ENCODE data around the gene ZNF638. TPM values are rescaled to one million over a fixed set of nuclear protein-coding genes. Genes with fewer than 3 reads are reported as not detected.
"Not testable (repeated sequence)": the region's sequence is repeated elsewhere in the genome, so short reads cannot be mapped to it uniquely, and the experiment has no call there.

The ZNF638 gene
- total and polyA plus RNA-seq, 2 donors: 149 to 210 TPM

DNA sequence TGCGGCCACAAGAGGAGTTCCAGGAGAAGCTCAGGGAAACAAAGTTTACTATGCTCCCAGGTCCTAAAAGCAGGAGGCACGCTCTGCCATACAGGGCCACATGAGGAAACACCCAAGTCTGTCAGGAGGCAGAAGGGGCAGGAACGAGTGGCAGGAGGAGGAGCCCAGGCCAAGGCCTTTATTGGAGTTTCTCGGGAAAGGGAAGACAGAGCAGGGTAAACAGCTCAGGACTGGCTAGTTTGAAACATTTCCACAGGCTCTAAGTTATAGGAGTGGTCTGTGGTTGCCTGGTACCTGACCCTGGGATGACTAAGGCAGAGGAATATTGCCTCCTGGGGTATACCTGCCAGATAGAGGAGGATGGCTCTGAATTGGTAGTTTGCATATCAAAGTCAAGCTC, 3.7 kb upstream of the ZNF638 start:
- WGBS: 83% methylated on average over 4 of the region's 4 CpGs
- Histone ChIP-seq H3K36me3 (ENCODE audit: control insufficient read depth in 2 of 2, insufficient read depth in 2 of 2, low read length in 1 of 2) (no peaks in the 10 kb centered on the region), H3K9me3 (ENCODE audit: control insufficient read depth in 2 of 2, insufficient read depth in 1 of 2, low read length in 1 of 2) (peaks cover 0 to 4% of the 10 kb centered on the region in 2 donors), H3K4me1 (ENCODE audit: control insufficient read depth in 2 of 2, insufficient read depth in 2 of 2, low read length in 2 of 2) (peaks cover 0 to 3% of the 10 kb centered on the region in 2 donors), H3K27ac (ENCODE audit: low read depth in 1 of 2, low read length in 1 of 2) (no peak overlapping the region), H3K27me3 (ENCODE audit: control insufficient read depth in 2 of 2, insufficient read depth in 1 of 2, low read length in 1 of 2) (no peaks in the 10 kb centered on the region), H3K4me3 (ENCODE audit: low read length in 2 of 2) (no peak overlapping the region)
- DNase-seq (ENCODE audit: low read depth in 6 of 9, low spot score in 9 of 9): no peak

- no peak for DNase-seq (ENCODE audit: low read depth in 6 of 9, low spot score in 9 of 9)
- peaks cover 0 to 6% of the 10 kb centered on the region in 2 donors for H3K36me3 ChIP-seq (ENCODE audit: control insufficient read depth in 2 of 2, insufficient read depth in 2 of 2, low read length in 1 of 2)
- H3K4me1 ChIP-seq (ENCODE audit: control insufficient read depth in 2 of 2, insufficient read depth in 2 of 2, low read length in 2 of 2): peaks cover 2 to 6% of the 10 kb centered on the region in 2 donors
- H3K9me3 ChIP-seq (ENCODE audit: control insufficient read depth in 2 of 2, insufficient read depth in 1 of 2, low read length in 1 of 2): peaks cover 0 to 4% of the 10 kb centered on the region in 2 donors
- H3K27me3 ChIP-seq (ENCODE audit: control insufficient read depth in 2 of 2, insufficient read depth in 1 of 2, low read length in 1 of 2): no peaks in the 10 kb centered on the region
- H3K27ac ChIP-seq (ENCODE audit: low read depth in 1 of 2, low read length in 1 of 2): no peak overlapping the region
- H3K4me3 ChIP-seq (ENCODE audit: low read length in 2 of 2): no peak overlapping the region
Measured at GRCh38 chr2:71330155-71330554, 1.4 kb upstream of the ZNF638 start.

DNA sequence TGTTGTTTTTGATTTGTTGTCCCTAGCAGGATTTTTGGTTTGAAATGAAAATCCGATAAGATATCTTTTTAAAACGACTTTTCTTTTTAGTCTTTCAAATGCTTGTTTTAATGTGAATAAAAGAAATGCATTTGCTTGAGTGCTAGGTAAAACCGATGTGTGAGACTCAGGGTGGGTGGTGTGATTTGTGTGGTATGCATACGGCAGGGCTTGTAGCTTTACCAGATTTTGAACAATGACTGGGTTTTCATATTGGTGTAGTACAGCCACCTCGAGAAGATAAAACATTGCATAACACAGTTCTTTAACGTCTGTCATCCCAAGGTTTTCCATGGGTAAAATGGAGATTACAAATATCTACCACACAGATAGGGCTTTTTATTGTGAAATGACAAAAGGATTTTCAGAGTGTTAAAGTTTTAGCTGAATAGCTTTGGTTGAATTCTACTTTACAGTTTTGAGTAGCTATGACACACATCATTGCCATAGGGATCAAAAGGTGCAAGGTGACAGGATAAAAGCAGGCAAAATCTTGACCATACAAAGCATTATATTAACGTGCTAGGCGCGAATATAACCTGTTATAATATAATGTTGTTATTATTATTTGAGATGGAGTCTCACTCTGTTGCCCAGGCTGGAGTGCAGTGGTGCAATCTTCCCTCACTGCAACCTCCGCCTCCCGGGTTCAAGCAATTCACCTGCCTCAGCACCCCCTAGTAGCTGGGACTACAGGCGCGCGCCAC, 824 bp upstream of the ZNF638 start:
- peaks cover 0 to 4% of the 10 kb centered on the region in 2 donors for H3K9me3 ChIP-seq (ENCODE audit: control insufficient read depth in 2 of 2, insufficient read depth in 1 of 2, low read length in 1 of 2)
- peaks cover 2 to 7% of the 10 kb centered on the region in 2 donors for H3K4me1 ChIP-seq (ENCODE audit: control insufficient read depth in 2 of 2, insufficient read depth in 2 of 2, low read length in 2 of 2)
- WGBS: 74% methylated on average over 14 of the region's 14 CpGs
- H3K27ac ChIP-seq (ENCODE audit: low read depth in 1 of 2, low read length in 1 of 2): no peak overlapping the region
- H3K36me3 ChIP-seq (ENCODE audit: control insufficient read depth in 2 of 2, insufficient read depth in 2 of 2, low read length in 1 of 2): peaks cover 0 to 6% of the 10 kb centered on the region in 2 donors
- H3K4me3 ChIP-seq (ENCODE audit: low read length in 2 of 2): no peak overlapping the region
- DNase-seq (ENCODE audit: low read depth in 6 of 9, low spot score in 9 of 9): no peak
- no peaks in the 10 kb centered on the region for H3K27me3 ChIP-seq (ENCODE audit: control insufficient read depth in 2 of 2, insufficient read depth in 1 of 2, low read length in 1 of 2)

DNA sequence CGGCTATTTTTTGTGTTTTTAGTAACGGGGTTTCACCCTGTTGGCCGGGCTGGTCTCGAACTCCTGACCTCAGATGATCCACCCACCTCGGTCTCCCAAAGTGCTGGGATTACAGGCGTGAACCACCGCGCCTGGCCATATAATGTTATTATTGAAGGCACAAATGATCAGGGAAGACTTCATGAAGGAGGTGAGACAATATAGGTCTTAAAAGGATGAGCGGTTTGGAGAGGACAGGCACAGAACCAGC, 326 bp upstream of the ZNF638 start:
- DNase-seq (ENCODE audit: low read depth in 6 of 9, low spot score in 9 of 9); H3K36me3 ChIP-seq (ENCODE audit: control insufficient read depth in 2 of 2, insufficient read depth in 2 of 2, low read length in 1 of 2); H3K27me3 ChIP-seq (ENCODE audit: control insufficient read depth in 2 of 2, insufficient read depth in 1 of 2, low read length in 1 of 2); H3K27ac ChIP-seq (ENCODE audit: low read depth in 1 of 2, low read length in 1 of 2); H3K4me1 ChIP-seq (ENCODE audit: control insufficient read depth in 2 of 2, insufficient read depth in 2 of 2, low read length in 2 of 2); H3K9me3 ChIP-seq (ENCODE audit: control insufficient read depth in 2 of 2, insufficient read depth in 1 of 2, low read length in 1 of 2): not testable (repeated sequence)
- WGBS: 12% methylated on average over 9 of the region's 9 CpGs
- peak overlapping the region in 1 of 2 donors; percentile 69 for H3K4me3 ChIP-seq (ENCODE audit: low read length in 2 of 2)

- Histone ChIP-seq H3K36me3 (ENCODE audit: control insufficient read depth in 2 of 2, insufficient read depth in 2 of 2, low read length in 1 of 2) (peaks cover 0 to 6% of the 10 kb centered on the region in 2 donors), H3K9me3 (ENCODE audit: control insufficient read depth in 2 of 2, insufficient read depth in 1 of 2, low read length in 1 of 2) (peaks cover 0 to 4% of the 10 kb centered on the region in 2 donors), H3K27me3 (ENCODE audit: control insufficient read depth in 2 of 2, insufficient read depth in 1 of 2, low read length in 1 of 2) (no peaks in the 10 kb centered on the region), H3K4me3 (ENCODE audit: low read length in 2 of 2) (peak overlapping the region; percentile 69 to 99), H3K27ac (ENCODE audit: low read depth in 1 of 2, low read length in 1 of 2) (peak overlapping the region; percentile 93 to 97), H3K4me1 (ENCODE audit: control insufficient read depth in 2 of 2, insufficient read depth in 2 of 2, low read length in 2 of 2) (peaks cover 2 to 7% of the 10 kb centered on the region in 2 donors)
- no peak for DNase-seq (ENCODE audit: low read depth in 6 of 9, low spot score in 9 of 9)
- under 1% methylated on average over 6 of the region's 6 CpGs for WGBS
Measured at GRCh38 chr2:71332435-71332796, 834 bp downstream of the ZNF638 start.

DNA sequence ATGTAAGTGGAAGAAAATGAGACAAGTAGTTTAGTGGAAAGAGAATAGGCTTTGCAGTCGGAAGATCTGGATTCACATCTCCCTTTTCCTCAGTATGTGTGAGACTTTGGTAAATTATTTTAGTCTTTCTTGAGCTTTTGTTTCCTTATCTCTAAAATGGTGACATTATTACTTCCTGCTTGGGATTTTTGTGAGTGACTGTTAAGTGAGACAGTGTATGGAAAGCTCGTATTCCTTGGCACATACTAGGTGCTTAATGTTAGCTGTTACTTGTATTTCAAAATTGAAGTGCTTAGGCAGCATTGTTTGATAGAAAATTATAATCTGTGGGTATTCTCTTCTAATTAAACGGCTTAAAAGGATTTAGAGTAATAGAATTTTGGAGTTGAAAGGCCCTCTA, 2.0 kb downstream of the ZNF638 start:
- H3K9me3 ChIP-seq (ENCODE audit: control insufficient read depth in 2 of 2, insufficient read depth in 1 of 2, low read length in 1 of 2): peaks cover 0 to 4% of the 10 kb centered on the region in 2 donors
- DNase-seq (ENCODE audit: low read depth in 6 of 9, low spot score in 9 of 9): peak in 1 of 9 donors; percentile 14
- peak overlapping the region; percentile 69 to 99 for H3K4me3 ChIP-seq (ENCODE audit: low read length in 2 of 2)
- H3K4me1 ChIP-seq (ENCODE audit: control insufficient read depth in 2 of 2, insufficient read depth in 2 of 2, low read length in 2 of 2): peaks cover 2 to 7% of the 10 kb centered on the region in 2 donors
- H3K36me3 ChIP-seq (ENCODE audit: control insufficient read depth in 2 of 2, insufficient read depth in 2 of 2, low read length in 1 of 2): peaks cover 0 to 6% of the 10 kb centered on the region in 2 donors
- WGBS: 86% methylated on average over 3 of the region's 3 CpGs
- no peak overlapping the region for H3K27ac ChIP-seq (ENCODE audit: low read depth in 1 of 2, low read length in 1 of 2)
- no peaks in the 10 kb centered on the region for H3K27me3 ChIP-seq (ENCODE audit: control insufficient read depth in 2 of 2, insufficient read depth in 1 of 2, low read length in 1 of 2)

DNA sequence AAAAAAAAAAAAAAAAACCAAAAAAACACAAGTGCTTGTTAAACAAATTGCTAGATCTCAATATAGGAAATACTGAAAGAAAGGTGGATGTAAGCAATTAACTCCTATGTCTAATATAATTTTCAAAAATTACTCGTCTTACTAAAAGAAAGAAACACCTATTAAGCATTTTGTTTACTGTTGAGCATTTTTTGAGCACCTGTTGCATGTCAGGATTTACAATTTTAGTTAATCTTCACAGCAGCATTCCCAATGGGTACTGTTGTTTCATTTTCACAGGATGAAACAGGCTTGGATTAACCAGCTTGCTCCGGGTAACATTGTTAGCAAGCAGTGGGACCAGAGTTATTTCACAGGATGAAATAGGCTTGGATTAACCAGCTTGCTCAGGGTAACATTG, 4.8 kb downstream of the ZNF638 start:
- Histone ChIP-seq H3K36me3 (ENCODE audit: control insufficient read depth in 2 of 2, insufficient read depth in 2 of 2, low read length in 1 of 2) (peaks cover 0 to 8% of the 10 kb centered on the region in 2 donors), H3K27ac (ENCODE audit: low read depth in 1 of 2, low read length in 1 of 2) (no peak overlapping the region), H3K4me1 (ENCODE audit: control insufficient read depth in 2 of 2, insufficient read depth in 2 of 2, low read length in 2 of 2) (peaks cover 2 to 3% of the 10 kb centered on the region in 2 donors), H3K27me3 (ENCODE audit: control insufficient read depth in 2 of 2, insufficient read depth in 1 of 2, low read length in 1 of 2) (no peaks in the 10 kb centered on the region), H3K9me3 (ENCODE audit: control insufficient read depth in 2 of 2, insufficient read depth in 1 of 2, low read length in 1 of 2) (peaks cover 0 to 4% of the 10 kb centered on the region in 2 donors), H3K4me3 (ENCODE audit: low read length in 2 of 2) (no peak overlapping the region)
- 92% methylated on average over 2 of the region's 2 CpGs for WGBS
- DNase-seq (ENCODE audit: low read depth in 6 of 9, low spot score in 9 of 9): no peak

- no peaks in the 10 kb centered on the region for H3K27me3 ChIP-seq (ENCODE audit: control insufficient read depth in 2 of 2, insufficient read depth in 1 of 2, low read length in 1 of 2)
- peaks cover 0 to 8% of the 10 kb centered on the region in 2 donors for H3K36me3 ChIP-seq (ENCODE audit: control insufficient read depth in 2 of 2, insufficient read depth in 2 of 2, low read length in 1 of 2)
- H3K27ac ChIP-seq (ENCODE audit: low read depth in 1 of 2, low read length in 1 of 2): no peak overlapping the region
- no peak for DNase-seq (ENCODE audit: low read depth in 6 of 9, low spot score in 9 of 9)
- peaks cover 0 to 3% of the 10 kb centered on the region in 2 donors for H3K9me3 ChIP-seq (ENCODE audit: control insufficient read depth in 2 of 2, insufficient read depth in 1 of 2, low read length in 1 of 2)
- H3K4me1 ChIP-seq (ENCODE audit: control insufficient read depth in 2 of 2, insufficient read depth in 2 of 2, low read length in 2 of 2): peaks cover 2 to 3% of the 10 kb centered on the region in 2 donors
- H3K4me3 ChIP-seq (ENCODE audit: low read length in 2 of 2): no peak overlapping the region
Measured at GRCh38 chr2:71336802-71337201, 5.2 kb downstream of the ZNF638 start.

- no peak overlapping the region for H3K27ac ChIP-seq (ENCODE audit: low read depth in 1 of 2, low read length in 1 of 2)
- no peaks in the 10 kb centered on the region for H3K27me3 ChIP-seq (ENCODE audit: control insufficient read depth in 2 of 2, insufficient read depth in 1 of 2, low read length in 1 of 2)
- no peaks in the 10 kb centered on the region for H3K9me3 ChIP-seq (ENCODE audit: control insufficient read depth in 2 of 2, insufficient read depth in 1 of 2, low read length in 1 of 2)
- H3K4me3 ChIP-seq (ENCODE audit: low read length in 2 of 2): no peak overlapping the region
- peaks cover 2 to 3% of the 10 kb centered on the region in 2 donors for H3K4me1 ChIP-seq (ENCODE audit: control insufficient read depth in 2 of 2, insufficient read depth in 2 of 2, low read length in 2 of 2)
- 87% methylated on average over 2 of the region's 2 CpGs for WGBS
- H3K36me3 ChIP-seq (ENCODE audit: control insufficient read depth in 2 of 2, insufficient read depth in 2 of 2, low read length in 1 of 2): peaks cover 0 to 8% of the 10 kb centered on the region in 2 donors
- no peak for DNase-seq (ENCODE audit: low read depth in 6 of 9, low spot score in 9 of 9)
Measured at GRCh38 chr2:71337776-71338175, 6.2 kb downstream of the ZNF638 start.
